ENCODE measurements around the gene IDUA. TPM values are rescaled to one million over a fixed set of nuclear protein-coding genes. Genes with fewer than 3 reads are reported as not detected.
A peak's percentile ranks its signal among the peaks of the same experiment; 100 is the strongest.

The IDUA gene
- total RNA-seq, 1 donor from 2014 or later, result 18.0 TPM

DNA sequence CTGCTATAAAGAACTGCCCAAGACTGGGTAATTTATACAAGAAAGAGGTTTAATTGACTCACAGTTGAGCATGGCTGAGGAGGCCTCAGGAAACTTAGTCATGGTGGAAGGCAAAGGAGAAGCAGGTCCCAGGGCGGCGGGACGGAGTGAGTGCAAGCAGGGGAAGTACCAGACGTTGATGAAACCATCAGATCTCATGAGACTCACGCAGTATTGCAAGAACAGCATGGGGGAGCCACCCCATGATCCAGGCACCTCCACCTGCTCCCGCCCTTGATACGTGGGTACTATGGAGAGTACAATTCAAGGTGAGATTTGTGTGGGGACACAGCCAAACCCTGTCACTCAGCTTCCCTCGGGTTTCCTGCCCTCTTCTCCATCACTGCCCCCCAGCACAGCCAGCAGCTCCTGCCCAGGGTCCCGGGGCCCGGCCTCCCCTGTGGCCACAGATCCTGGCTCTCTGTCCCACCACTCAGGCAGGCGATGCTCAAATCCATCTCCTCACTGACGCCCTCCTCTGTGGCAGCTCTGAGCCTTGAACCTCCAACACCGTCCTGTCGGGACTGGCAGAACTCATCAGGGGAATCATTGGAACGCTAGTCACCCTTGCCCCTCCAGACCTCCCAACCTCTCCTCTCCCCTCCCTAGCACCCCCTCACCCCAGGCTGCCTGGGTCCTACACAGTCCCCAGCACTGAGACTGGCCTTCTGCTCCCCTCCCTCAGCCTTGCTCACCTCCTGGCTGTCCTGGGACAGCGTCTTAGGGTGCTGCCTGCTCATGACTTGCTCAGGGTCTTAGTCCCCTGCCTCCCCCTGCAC lies 62.1 kb downstream of the IDUA start:
- Mint-ChIP-seq H3K27me3 (ENCODE audit: low read depth) (peaks cover 32% of the 10 kb centered on the region), H3K4me3 (no peak overlapping the region), H3K9me3 (no peaks in the 10 kb centered on the region), H3K36me3 (ENCODE audit: low read depth) (no peaks in the 10 kb centered on the region), H3K27ac (ENCODE audit: unreplicated experiment) (peak overlapping the region; percentile 75), H3K4me1 (no peaks in the 10 kb centered on the region)
- no peak for DNase-seq (ENCODE audit: low read depth, low spot score)
- TF ChIP-seq, protein P1, sequence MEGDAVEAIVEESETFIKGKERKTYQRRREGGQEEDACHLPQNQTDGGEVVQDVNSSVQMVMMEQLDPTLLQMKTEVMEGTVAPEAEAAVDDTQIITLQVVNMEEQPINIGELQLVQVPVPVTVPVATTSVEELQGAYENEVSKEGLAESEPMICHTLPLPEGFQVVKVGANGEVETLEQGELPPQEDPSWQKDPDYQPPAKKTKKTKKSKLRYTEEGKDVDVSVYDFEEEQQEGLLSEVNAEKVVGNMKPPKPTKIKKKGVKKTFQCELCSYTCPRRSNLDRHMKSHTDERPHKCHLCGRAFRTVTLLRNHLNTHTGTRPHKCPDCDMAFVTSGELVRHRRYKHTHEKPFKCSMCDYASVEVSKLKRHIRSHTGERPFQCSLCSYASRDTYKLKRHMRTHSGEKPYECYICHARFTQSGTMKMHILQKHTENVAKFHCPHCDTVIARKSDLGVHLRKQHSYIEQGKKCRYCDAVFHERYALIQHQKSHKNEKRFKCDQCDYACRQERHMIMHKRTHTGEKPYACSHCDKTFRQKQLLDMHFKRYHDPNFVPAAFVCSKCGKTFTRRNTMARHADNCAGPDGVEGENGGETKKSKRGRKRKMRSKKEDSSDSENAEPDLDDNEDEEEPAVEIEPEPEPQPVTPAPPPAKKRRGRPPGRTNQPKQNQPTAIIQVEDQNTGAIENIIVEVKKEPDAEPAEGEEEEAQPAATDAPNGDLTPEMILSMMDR (conservative IDR thresholded peaks at IDR 0.05), result no peak

DNA sequence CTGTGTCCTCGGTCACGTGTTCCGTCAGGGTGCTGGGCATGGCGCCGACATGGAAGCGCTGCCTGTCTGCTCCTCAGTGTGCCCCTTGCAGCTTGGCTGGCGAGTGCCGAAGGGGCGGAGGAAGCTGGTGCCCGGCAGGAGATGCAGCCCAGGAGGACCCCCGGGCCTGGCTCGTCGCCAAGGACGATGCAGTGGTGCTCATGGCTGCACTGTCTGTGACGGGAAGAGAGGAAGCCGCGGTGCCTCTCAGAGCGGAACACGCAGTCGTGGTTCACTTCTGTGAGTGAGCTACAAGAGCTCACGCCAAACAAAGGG lies 62.7 kb downstream of the IDUA start:
- Mint-ChIP-seq H3K27ac (ENCODE audit: unreplicated experiment) (no peak overlapping the region), H3K27me3 (ENCODE audit: low read depth) (peaks cover 36% of the 10 kb centered on the region), H3K9me3 (no peaks in the 10 kb centered on the region), H3K36me3 (ENCODE audit: low read depth) (no peaks in the 10 kb centered on the region), H3K4me3 (no peak overlapping the region), H3K4me1 (no peaks in the 10 kb centered on the region)
- TF ChIP-seq, protein P1 (conservative IDR thresholded peaks at IDR 0.05), result no peak
- DNase-seq (ENCODE audit: low read depth, low spot score), result no peak

DNA sequence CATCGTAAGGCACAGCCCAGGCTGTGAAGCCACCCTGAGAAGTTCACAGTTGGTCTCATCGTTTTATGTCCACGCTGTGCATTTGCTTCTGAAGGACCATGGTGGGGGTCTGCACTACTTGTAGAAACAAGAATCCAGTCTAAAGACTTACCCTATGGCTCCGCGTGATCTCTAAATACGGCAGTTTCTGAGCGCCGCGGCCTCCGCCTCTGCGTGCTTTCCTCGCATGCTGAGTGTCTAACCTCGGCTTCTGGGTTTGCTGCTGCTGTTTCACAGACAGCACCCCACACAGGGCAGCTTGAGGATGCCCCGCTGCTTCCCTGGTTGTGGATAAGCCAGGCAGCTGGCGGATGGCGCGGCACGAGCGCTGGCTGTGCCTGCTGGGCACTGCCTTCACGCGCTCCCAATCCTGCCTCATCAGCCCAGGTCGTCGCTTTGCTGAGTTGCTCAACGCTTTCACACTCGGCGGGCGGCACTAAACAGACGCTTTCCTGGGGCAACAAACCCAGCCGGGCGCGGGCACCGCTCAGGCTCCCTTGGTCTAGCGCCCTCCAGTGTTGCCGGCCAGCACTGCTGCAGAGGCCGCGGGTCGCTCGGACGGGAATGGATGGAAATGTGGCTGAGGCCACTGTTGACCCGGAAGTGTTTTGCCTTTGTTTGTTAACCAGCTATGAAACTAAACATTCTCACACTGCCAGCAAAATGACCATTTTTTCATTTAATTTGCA lies 63.8 kb downstream of the IDUA start:
- H3K9me3 Mint-ChIP-seq, result no peaks in the 10 kb centered on the region
- H3K36me3 Mint-ChIP-seq (ENCODE audit: low read depth), result no peaks in the 10 kb centered on the region
- H3K27ac Mint-ChIP-seq (ENCODE audit: unreplicated experiment), result no peak overlapping the region
- peaks cover 44% of the 10 kb centered on the region for H3K27me3 Mint-ChIP-seq (ENCODE audit: low read depth)
- DNase-seq (ENCODE audit: low read depth, low spot score), result no peak
- TF ChIP-seq, protein P1 (conservative IDR thresholded peaks at IDR 0.05), result peak; percentile 49
- no peak overlapping the region for H3K4me3 Mint-ChIP-seq
- H3K4me1 Mint-ChIP-seq, result no peaks in the 10 kb centered on the region

DNA sequence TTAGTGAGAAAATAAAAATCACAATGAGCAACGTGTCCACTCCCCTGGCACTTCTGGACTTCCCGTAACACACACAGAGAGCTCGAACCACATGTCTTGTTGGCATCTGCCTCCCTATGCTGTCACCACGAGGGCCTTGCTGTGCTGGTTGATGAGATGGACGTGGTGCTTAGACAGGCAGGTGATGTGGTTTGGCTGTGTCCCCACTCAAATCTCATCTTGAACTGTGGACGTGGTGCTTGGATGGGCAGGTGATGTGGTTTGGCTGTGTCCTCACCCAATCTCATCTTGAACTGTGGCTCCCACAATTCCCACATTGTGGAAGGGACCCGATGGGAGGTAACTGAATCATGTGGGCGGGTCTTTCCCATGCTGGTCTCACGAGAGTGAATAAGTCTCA lies 64.6 kb downstream of the IDUA start:
- Mint-ChIP-seq H3K9me3 (no peaks in the 10 kb centered on the region), H3K27me3 (ENCODE audit: low read depth) (peaks cover 52% of the 10 kb centered on the region), H3K27ac (ENCODE audit: unreplicated experiment) (no peak overlapping the region), H3K4me1 (peaks cover 4% of the 10 kb centered on the region), H3K4me3 (no peak overlapping the region), H3K36me3 (ENCODE audit: low read depth) (no peaks in the 10 kb centered on the region)
- TF ChIP-seq, protein P1 (conservative IDR thresholded peaks at IDR 0.05), result no peak
- DNase-seq (ENCODE audit: low read depth, low spot score), result no peak

DNA sequence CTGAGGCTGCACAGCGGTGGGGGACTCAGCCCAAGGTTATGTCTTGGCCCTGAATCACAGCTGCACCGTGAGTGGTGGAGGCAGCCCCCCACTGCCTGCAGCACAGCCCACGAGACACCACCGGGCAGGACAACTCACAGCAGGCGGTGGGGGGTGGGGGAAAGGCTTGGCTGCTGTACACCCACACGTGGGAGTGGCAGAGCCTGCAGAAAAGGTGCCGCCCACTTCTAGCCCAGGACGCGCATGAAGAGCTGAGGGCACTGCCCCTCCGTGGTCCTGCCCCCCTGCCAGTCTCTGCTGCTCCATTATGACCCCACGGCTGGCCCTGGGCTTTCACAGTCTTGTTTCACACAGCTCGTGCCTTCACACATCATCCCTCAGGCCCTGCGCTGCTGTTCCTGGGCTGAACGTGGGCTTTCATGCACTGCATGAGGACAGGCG lies 65.4 kb downstream of the IDUA start:
- no peak for DNase-seq (ENCODE audit: low read depth, low spot score)
- no peak overlapping the region for H3K27ac Mint-ChIP-seq (ENCODE audit: unreplicated experiment)
- TF ChIP-seq, protein P1 (conservative IDR thresholded peaks at IDR 0.05), result no peak
- peaks cover 4% of the 10 kb centered on the region for H3K4me1 Mint-ChIP-seq
- H3K27me3 Mint-ChIP-seq (ENCODE audit: low read depth), result peaks cover 58% of the 10 kb centered on the region
- H3K4me3 Mint-ChIP-seq, result no peak overlapping the region
- no peaks in the 10 kb centered on the region for H3K36me3 Mint-ChIP-seq (ENCODE audit: low read depth)
- H3K9me3 Mint-ChIP-seq, result no peaks in the 10 kb centered on the region

All from neural crest cell (in vitro differentiated cells).